Liver (tissue), 3 donors: ENCODE results near the gene GHDC.
"Not testable (repeated sequence)": the region's sequence is repeated elsewhere in the genome, so short reads cannot be mapped to it uniquely, and the experiment has no call there.

Experiments
- FOXA1 ChIP-seq: IDR thresholded peaks from 2 replicates; pipeline ENCODE4 v1.6.1; 2016; ENCODE audit warnings: antibody characterized with exemption
- GABPA ChIP-seq, 2 donors: IDR thresholded peaks in 1 of 2; conservative IDR thresholded peaks in 1 of 2; 2 replicates each; pipeline ENCODE4 v1.6.1; 2016; ENCODE audit warnings: antibody characterized with exemption in 2 of 2, mild to moderate bottlenecking in 1 of 2, moderate library complexity in 1 of 2
- MAX ChIP-seq: IDR thresholded peaks from 2 replicates; pipeline ENCODE4 v1.6.1; 2016; ENCODE audit warnings: antibody characterized with exemption
- RAD21 ChIP-seq, 2 donors: IDR thresholded peaks; 2 replicates each; pipeline ENCODE4 v1.6.1; 2016; ENCODE audit warnings: antibody characterized with exemption in 2 of 2, mild to moderate bottlenecking in 2 of 2
- SP1 ChIP-seq: IDR thresholded peaks from 2 replicates; pipeline ENCODE4 v1.6.1; 2018; ENCODE audit warnings: antibody characterized with exemption, mild to moderate bottlenecking
- TAF1 ChIP-seq: conservative IDR thresholded peaks from 2 replicates; pipeline ENCODE4 v1.6.1; 2016; ENCODE audit warnings: antibody characterized with exemption, mild to moderate bottlenecking
- YY1 ChIP-seq: IDR thresholded peaks from 2 replicates; pipeline ENCODE4 v1.6.1; 2016; ENCODE audit warnings: antibody characterized with exemption, mild to moderate bottlenecking
- TF ChIP-seq, protein P1 (sequence below): fragments of 150-350 bp; IDR thresholded peaks from 2 replicates; pipeline ENCODE4 v1.5.1; 2017; ENCODE audit warnings: improper control_type of control experiment, low read depth, low read length; ENCODE audit not compliant: missing input control
- TF ChIP-seq, protein P2 (sequence below): IDR thresholded peaks from 2 replicates; pipeline ENCODE4 v1.6.1; 2016; ENCODE audit warnings: antibody characterized with exemption
- donor health status: healthy.
- donor health status: healthy.

DNA sequence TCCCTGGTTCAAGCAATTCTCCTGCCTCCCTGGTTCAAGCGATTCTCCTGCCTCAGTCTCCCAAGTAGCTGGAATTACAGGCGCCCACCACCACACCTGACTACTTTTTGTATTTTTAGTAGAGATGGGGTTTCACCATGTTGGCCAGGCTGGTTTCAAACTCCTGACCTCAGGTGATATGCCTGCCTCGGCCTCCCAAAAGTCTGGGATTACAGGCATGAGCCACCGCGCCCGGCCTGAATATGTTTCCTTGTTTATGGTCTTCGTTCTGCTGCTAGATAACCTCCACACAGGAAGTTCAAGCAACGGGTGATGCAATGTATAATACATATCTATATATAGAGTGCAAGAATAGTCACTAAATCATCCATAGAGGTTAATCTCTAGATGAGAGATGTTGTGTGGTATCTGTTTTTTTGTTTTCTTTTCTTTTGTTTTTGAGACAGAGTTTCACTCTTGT is 11.9 kb upstream of the GHDC start:
- not testable (repeated sequence) for TF ChIP-seq RAD21 (IDR thresholded peaks at IDR 0.05); MAX; YY1; FOXA1; GABPA (IDR thresholded peaks at IDR 0.05 in 1 of 2, conservative IDR thresholded peaks at IDR 0.05 in 1 of 2); SP1; TAF1
- TF ChIP-seq, protein P1, sequence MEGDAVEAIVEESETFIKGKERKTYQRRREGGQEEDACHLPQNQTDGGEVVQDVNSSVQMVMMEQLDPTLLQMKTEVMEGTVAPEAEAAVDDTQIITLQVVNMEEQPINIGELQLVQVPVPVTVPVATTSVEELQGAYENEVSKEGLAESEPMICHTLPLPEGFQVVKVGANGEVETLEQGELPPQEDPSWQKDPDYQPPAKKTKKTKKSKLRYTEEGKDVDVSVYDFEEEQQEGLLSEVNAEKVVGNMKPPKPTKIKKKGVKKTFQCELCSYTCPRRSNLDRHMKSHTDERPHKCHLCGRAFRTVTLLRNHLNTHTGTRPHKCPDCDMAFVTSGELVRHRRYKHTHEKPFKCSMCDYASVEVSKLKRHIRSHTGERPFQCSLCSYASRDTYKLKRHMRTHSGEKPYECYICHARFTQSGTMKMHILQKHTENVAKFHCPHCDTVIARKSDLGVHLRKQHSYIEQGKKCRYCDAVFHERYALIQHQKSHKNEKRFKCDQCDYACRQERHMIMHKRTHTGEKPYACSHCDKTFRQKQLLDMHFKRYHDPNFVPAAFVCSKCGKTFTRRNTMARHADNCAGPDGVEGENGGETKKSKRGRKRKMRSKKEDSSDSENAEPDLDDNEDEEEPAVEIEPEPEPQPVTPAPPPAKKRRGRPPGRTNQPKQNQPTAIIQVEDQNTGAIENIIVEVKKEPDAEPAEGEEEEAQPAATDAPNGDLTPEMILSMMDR = not testable (repeated sequence)
- TF ChIP-seq, protein P2, sequence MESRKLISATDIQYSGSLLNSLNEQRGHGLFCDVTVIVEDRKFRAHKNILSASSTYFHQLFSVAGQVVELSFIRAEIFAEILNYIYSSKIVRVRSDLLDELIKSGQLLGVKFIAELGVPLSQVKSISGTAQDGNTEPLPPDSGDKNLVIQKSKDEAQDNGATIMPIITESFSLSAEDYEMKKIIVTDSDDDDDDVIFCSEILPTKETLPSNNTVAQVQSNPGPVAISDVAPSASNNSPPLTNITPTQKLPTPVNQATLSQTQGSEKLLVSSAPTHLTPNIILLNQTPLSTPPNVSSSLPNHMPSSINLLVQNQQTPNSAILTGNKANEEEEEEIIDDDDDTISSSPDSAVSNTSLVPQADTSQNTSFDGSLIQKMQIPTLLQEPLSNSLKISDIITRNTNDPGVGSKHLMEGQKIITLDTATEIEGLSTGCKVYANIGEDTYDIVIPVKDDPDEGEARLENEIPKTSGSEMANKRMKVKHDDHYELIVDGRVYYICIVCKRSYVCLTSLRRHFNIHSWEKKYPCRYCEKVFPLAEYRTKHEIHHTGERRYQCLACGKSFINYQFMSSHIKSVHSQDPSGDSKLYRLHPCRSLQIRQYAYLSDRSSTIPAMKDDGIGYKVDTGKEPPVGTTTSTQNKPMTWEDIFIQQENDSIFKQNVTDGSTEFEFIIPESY = not testable (repeated sequence)
